Breast epithelium (tissue), 4 donors: ENCODE data around the gene TJAP1. TPM values are rescaled to one million over a fixed set of nuclear protein-coding genes. Genes with fewer than 3 reads are reported as not detected.

Experiments
- DNase-seq, 2 donors: peaks; one replicate each; pipeline ENCODE4 v3.0.0-alpha.2; 2019; ENCODE audit warnings: low spot score in 2 of 2
- H3K27ac ChIP-seq, 2 donors: fragments of 200-600 bp; sonication (generic) in 1 of 2; one replicate each; pipeline ENCODE4 v1.5.1; 2016 to 2019; ENCODE audit warnings: mild to moderate bottlenecking in 1 of 2
- H3K27me3 ChIP-seq, 2 donors: fragments of 200-600 bp; sonication (generic) in 1 of 2; one replicate each; pipeline versions ENCODE4 v1.5.1 to v1.6.0; 2017 to 2019; ENCODE audit warnings: control low read depth in 1 of 2, mild to moderate bottlenecking in 1 of 2
- H3K36me3 ChIP-seq: fragments of 200-600 bp; one replicate; pipeline ENCODE4 v1.5.1; 2019
- H3K4me1 ChIP-seq, 2 donors: fragments of 200-600 bp; sonication (generic); one replicate each; pipeline ENCODE4 v1.5.1; 2016 to 2019; ENCODE audit warnings: control low read depth in 1 of 2
- H3K4me3 ChIP-seq, 3 donors: fragments of 200-600 bp; sonication (generic); 1 replicate in 2 of 3; 2 replicates in 1 of 3; pipeline ENCODE4 v1.5.1; 2016 to 2019; ENCODE audit warnings: mild to moderate bottlenecking in 3 of 3, moderate library complexity in 2 of 3
- H3K9me3 ChIP-seq, 2 donors: fragments of 200-600 bp; sonication (generic) in 1 of 2; one replicate each; pipeline ENCODE4 v1.5.1; 2016 to 2019; ENCODE audit warnings: control low read depth in 1 of 2
- CTCF ChIP-seq, 3 donors: fragments of 450-650 bp; IDR thresholded peaks; one replicate each; pipeline ENCODE4 v1.5.1; 2016 to 2017; ENCODE audit warnings: antibody characterized with exemption in 3 of 3, mild to moderate bottlenecking in 3 of 3, moderate library complexity in 3 of 3
- POLR2A ChIP-seq: fragments of 450-650 bp; IDR thresholded peaks from one replicate; pipeline ENCODE4 v1.6.1; 2016; ENCODE audit warnings: antibody characterized with exemption, mild to moderate bottlenecking, moderate library complexity
- POLR2AphosphoS5 ChIP-seq, 3 donors: sonication (generic); formaldehyde crosslinking; IDR thresholded peaks; one replicate each; pipeline ENCODE4 v1.6.1; 2017; ENCODE audit warnings: antibody characterized with exemption in 3 of 3
- intact Hi-C: fragments of 100-400 bp; cut with DNase I; formaldehyde crosslinking; loops from one replicate; pipeline ENCODE4 v1.15.1; 2023; ENCODE audit warnings: low total_unique reads
- total RNA-seq, 3 donors: library from RNA; depleted of rRNA; stranded (reverse); fragments of >200 nt; gene quantifications; one replicate each; pipeline ENCODE4 v1.1.0, GENCODE V29; 2016

TJAP1 gene
- total RNA-seq, 3 donors from 2014 or later: 18.6 to 21.8 (median 21.3) TPM

- H3K27ac ChIP-seq: peak overlapping the region in 1 of 2 donors; percentile 64
- intact Hi-C loops: no loop called here
- no peaks in the 10 kb centered on the region for H3K27me3 ChIP-seq
Observed at GRCh38 chr6:43494321-43494720, 17.0 kb downstream of the TJAP1 start.

GRCh38 chr6:43494766-43495165 lies 17.4 kb downstream of the TJAP1 start:
- Histone ChIP-seq H3K27ac (peak overlapping the region in 1 of 2 donors; percentile 68), H3K4me3 (no peak overlapping the region), H3K27me3 (no peaks in the 10 kb centered on the region), H3K9me3 (no peaks in the 10 kb centered on the region), H3K4me1 (peaks cover 6 to 15% of the 10 kb centered on the region in 2 donors), H3K36me3 (no peaks in the 10 kb centered on the region)
- no peak for DNase-seq
- no peak for TF ChIP-seq POLR2AphosphoS5 (IDR thresholded peaks at IDR 0.05)
- TF ChIP-seq CTCF (IDR thresholded peaks at IDR 0.05): no peak
- no peak for TF ChIP-seq POLR2A
- intact Hi-C loops: no loop called here

More at GRCh38 chr6:43494321-43494720, 17.0 kb downstream of the TJAP1 start:
- Histone ChIP-seq H3K36me3 (no peaks in the 10 kb centered on the region), H3K4me3 (no peak overlapping the region), H3K9me3 (no peaks in the 10 kb centered on the region), H3K4me1 (peaks cover 10 to 15% of the 10 kb centered on the region in 2 donors)
- DNase-seq: no peak
- TF ChIP-seq CTCF (IDR thresholded peaks at IDR 0.05): no peak
- TF ChIP-seq POLR2AphosphoS5 (IDR thresholded peaks at IDR 0.05): no peak
- TF ChIP-seq POLR2A: no peak

GRCh38 chr6:43495409-43495941 lies 18.1 kb downstream of the TJAP1 start:
- Histone ChIP-seq H3K4me1 (peaks cover 6 to 15% of the 10 kb centered on the region in 2 donors), H3K27me3 (no peaks in the 10 kb centered on the region), H3K36me3 (no peaks in the 10 kb centered on the region), H3K4me3 (no peak overlapping the region), H3K9me3 (no peaks in the 10 kb centered on the region), H3K27ac (peak overlapping the region; percentile 68 to 80)
- DNase-seq: no peak
- TF ChIP-seq POLR2AphosphoS5 (IDR thresholded peaks at IDR 0.05): no peak
- peak in 1 of 3 donors; percentile 7 for TF ChIP-seq CTCF (IDR thresholded peaks at IDR 0.05)
- TF ChIP-seq POLR2A: no peak
- intact Hi-C loops: no loop called here

GRCh38 chr6:43496370-43497128 lies 19.2 kb downstream of the TJAP1 start:
- Histone ChIP-seq H3K4me3 (peak overlapping the region in 1 of 3 donors; percentile 39), H3K4me1 (peaks cover 6 to 15% of the 10 kb centered on the region in 2 donors), H3K27me3 (no peaks in the 10 kb centered on the region), H3K36me3 (no peaks in the 10 kb centered on the region), H3K27ac (peak overlapping the region; percentile 68 to 80), H3K9me3 (no peaks in the 10 kb centered on the region)
- peak in 1 of 2 donors; percentile 90 for DNase-seq
- no peak for TF ChIP-seq POLR2A
- peak in 1 of 3 donors; percentile 7 for TF ChIP-seq POLR2AphosphoS5 (IDR thresholded peaks at IDR 0.05)
- peak; percentile 27 to 67 (median 39) for TF ChIP-seq CTCF (IDR thresholded peaks at IDR 0.05)
- intact Hi-C loops: no loop called here

GRCh38 chr6:43497129-43497396 lies 19.7 kb downstream of the TJAP1 start:
- TF ChIP-seq POLR2AphosphoS5 (IDR thresholded peaks at IDR 0.05): no peak
- no peak for TF ChIP-seq CTCF (IDR thresholded peaks at IDR 0.05)
- TF ChIP-seq POLR2A: no peak

More at GRCh38 chr6:43497129-43497396, 19.7 kb downstream of the TJAP1 start:
- no peaks in the 10 kb centered on the region for H3K36me3 ChIP-seq
- peaks cover 4 to 11% of the 10 kb centered on the region in 2 donors for H3K4me1 ChIP-seq
- H3K27me3 ChIP-seq: no peaks in the 10 kb centered on the region
- H3K9me3 ChIP-seq: no peaks in the 10 kb centered on the region
- intact Hi-C loops: no loop called here
- no peak for DNase-seq
- H3K4me3 ChIP-seq: peak overlapping the region in 1 of 3 donors; percentile 39
- peak overlapping the region; percentile 68 to 80 for H3K27ac ChIP-seq
